Mesodermal cell (in vitro differentiated cells): ENCODE results near the gene VWF.

Experiments
- H3K27ac ChIP-seq: 2 replicates; pipeline ENCODE4 v1.7.0; 2013; ENCODE audit warnings: mild to moderate bottlenecking, low read depth, low read length, moderate library complexity; ENCODE audit not compliant: severe bottlenecking
- H3K36me3 ChIP-seq: 2 replicates; pipeline ENCODE4 v1.7.1; 2013; ENCODE audit warnings: mild to moderate bottlenecking, low read length, moderate library complexity; ENCODE audit not compliant: control insufficient read depth, insufficient read depth
- H3K4me1 ChIP-seq: one replicate; pipeline ENCODE4 v1.7.1; 2013; ENCODE audit warnings: mild to moderate bottlenecking, low read length; ENCODE audit not compliant: insufficient read depth, control insufficient read depth, poor library complexity, severe bottlenecking
- H3K4me3 ChIP-seq: 2 replicates; pipeline ENCODE4 v1.7.0; 2013; ENCODE audit warnings: low read length, control low read depth, mild to moderate bottlenecking; ENCODE audit not compliant: insufficient read depth, poor library complexity, severe bottlenecking; ENCODE audit errors: extremely low read depth
- H3K9me3 ChIP-seq: 2 replicates; pipeline ENCODE4 v1.7.1; 2013; ENCODE audit warnings: mild to moderate bottlenecking, low read length, moderate library complexity; ENCODE audit not compliant: control insufficient read depth
- WGBS, 2 experiments: methylation state at CpG; one replicate each; pipeline ENCODE4 v1.1.5; 2013; ENCODE audit warnings: missing lambda C conversion rate in 2 of 2; ENCODE audit not compliant: insufficient coverage in 2 of 2; 5-methylcytosine and 5-hydroxymethylcytosine counted together

Gene VWF

GRCh38 chr12:6058481-6059161 lies 65.8 kb downstream of the VWF start:
- H3K27ac ChIP-seq, result no peak overlapping the region
- H3K4me1 ChIP-seq, result peaks cover 7% of the 10 kb centered on the region
- H3K9me3 ChIP-seq, result no peaks in the 10 kb centered on the region
- H3K36me3 ChIP-seq, result no peaks in the 10 kb centered on the region
- no peak overlapping the region for H3K4me3 ChIP-seq
- WGBS, 2 experiments, result 74 to 81% methylated on average over 7 to 11 of the region's 15 CpGs

GRCh38 chr12:6057700-6058099 lies 66.8 kb downstream of the VWF start:
- Histone ChIP-seq H3K4me1 (peaks cover 14% of the 10 kb centered on the region), H3K36me3 (no peaks in the 10 kb centered on the region), H3K4me3 (no peak overlapping the region), H3K27ac (no peak overlapping the region), H3K9me3 (no peaks in the 10 kb centered on the region)
- 7% methylated on average over 20 to 21 of the region's 30 CpGs for WGBS, 2 experiments

GRCh38 chr12:6056406-6057240 lies 67.8 kb downstream of the VWF start:
- Histone ChIP-seq H3K27ac (no peak overlapping the region), H3K36me3 (no peaks in the 10 kb centered on the region), H3K9me3 (no peaks in the 10 kb centered on the region), H3K4me3 (no peak overlapping the region), H3K4me1 (peaks cover 14% of the 10 kb centered on the region)
- WGBS, 2 experiments, result 61 to 75% methylated on average over 27 to 46 of the region's 58 CpGs

GRCh38 chr12:6053541-6053940 lies 70.9 kb downstream of the VWF start:
- H3K4me3 ChIP-seq, result no peak overlapping the region
- H3K27ac ChIP-seq, result no peak overlapping the region
- H3K36me3 ChIP-seq, result no peaks in the 10 kb centered on the region
- no peaks in the 10 kb centered on the region for H3K9me3 ChIP-seq
- H3K4me1 ChIP-seq, result peaks cover 14% of the 10 kb centered on the region
- 77 to 89% methylated on average over 3 of the region's 4 CpGs for WGBS, 2 experiments

- no peaks in the 10 kb centered on the region for H3K36me3 ChIP-seq
- H3K27ac ChIP-seq, result no peak overlapping the region
- H3K9me3 ChIP-seq, result no peaks in the 10 kb centered on the region
- H3K4me3 ChIP-seq, result no peak overlapping the region
- H3K4me1 ChIP-seq, result peaks cover 14% of the 10 kb centered on the region
- 90% methylated on average over 2 of the region's 4 CpGs; no CpG with 5 or more reads in 1 of the 2 experiments for WGBS, 2 experiments
These were observed 71.5 kb downstream of the VWF start for GRCh38 chr12:6052940-6053329.

GRCh38 chr12:6052206-6052939 lies 72.1 kb downstream of the VWF start:
- H3K9me3 ChIP-seq, result no peaks in the 10 kb centered on the region
- 90 to 92% methylated on average over 3 to 5 of the region's 9 CpGs for WGBS, 2 experiments
- H3K36me3 ChIP-seq, result no peaks in the 10 kb centered on the region
- no peak overlapping the region for H3K27ac ChIP-seq
- H3K4me3 ChIP-seq, result no peak overlapping the region
- peaks cover 14% of the 10 kb centered on the region for H3K4me1 ChIP-seq

GRCh38 chr12:6049992-6050391 lies 74.5 kb downstream of the VWF start:
- Histone ChIP-seq H3K9me3 (no peaks in the 10 kb centered on the region), H3K27ac (no peak overlapping the region), H3K4me3 (no peak overlapping the region), H3K36me3 (no peaks in the 10 kb centered on the region), H3K4me1 (peaks cover 11% of the 10 kb centered on the region)
- 89 to 94% methylated on average over 8 of the region's 8 CpGs for WGBS, 2 experiments

- no peak overlapping the region for H3K27ac ChIP-seq
- no peaks in the 10 kb centered on the region for H3K9me3 ChIP-seq
- H3K36me3 ChIP-seq, result no peaks in the 10 kb centered on the region
- H3K4me1 ChIP-seq, result peaks cover 11% of the 10 kb centered on the region
- H3K4me3 ChIP-seq, result no peak overlapping the region
These were observed 74.9 kb downstream of the VWF start for GRCh38 chr12:6049587-6049986.

- no peak overlapping the region for H3K27ac ChIP-seq
- H3K9me3 ChIP-seq, result no peaks in the 10 kb centered on the region
- H3K4me3 ChIP-seq, result no peak overlapping the region
- WGBS, 2 experiments, result 79 to 87% methylated on average over 8 to 12 of the region's 13 CpGs
- peaks cover 7% of the 10 kb centered on the region for H3K4me1 ChIP-seq
- H3K36me3 ChIP-seq, result no peaks in the 10 kb centered on the region
These were observed 76.9 kb downstream of the VWF start for GRCh38 chr12:6047249-6048237.
